Measurements from ENCODE around the gene ZBTB25.

DNA sequence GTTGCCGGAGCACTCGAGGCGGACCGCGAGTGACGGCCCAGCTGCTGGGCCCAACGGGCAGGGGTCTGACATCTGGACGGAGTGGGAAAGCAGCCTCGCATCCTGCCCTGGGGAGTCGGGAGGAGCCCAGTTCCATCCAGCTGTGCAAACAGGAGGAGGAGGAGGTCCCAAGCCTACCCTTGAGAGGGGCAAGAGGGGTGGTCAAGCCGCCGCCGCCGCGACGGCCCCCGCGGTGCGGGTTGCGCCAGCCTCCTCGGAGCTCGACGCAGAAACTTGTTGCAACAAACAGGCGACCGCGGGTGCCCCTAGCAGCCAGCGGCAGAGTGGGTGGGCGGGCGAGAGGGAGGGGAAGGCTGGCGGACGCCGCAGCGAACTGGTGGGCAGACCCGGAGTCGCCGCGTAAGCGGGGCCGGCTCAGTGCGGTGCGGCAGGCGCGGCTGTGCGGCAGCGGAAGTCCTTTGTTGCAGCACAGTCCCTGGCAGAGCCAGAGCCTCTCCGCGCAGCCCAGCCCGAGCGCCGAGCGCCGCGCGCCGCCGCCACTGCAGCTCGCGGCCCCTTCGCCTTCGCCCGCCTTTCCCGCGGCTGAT is 765 bp upstream of the ZBTB25 start, which contains the start of gene ZBTB1:
- TF ChIP-seq CTCF (IDR thresholded peaks at IDR 0.05; ENCODE audit: borderline replicate concordance, extremely low read depth, low read length, poor library complexity, severe bottlenecking) (no peak), EZH2 (IDR thresholded peaks at IDR 0.05; ENCODE audit: borderline replicate concordance, low read depth, low read length, severe bottlenecking) (no peak)
